GM12873 (cell line): Measurements from ENCODE around the gene INVS.

Experiments
- CTCF ChIP-seq: IDR thresholded peaks from 2 replicates; pipeline ENCODE4 v1.5.1; 2012; ENCODE audit warnings: low read depth, mild to moderate bottlenecking, moderate library complexity, low read length, control low read depth; ENCODE audit not compliant: insufficient read depth; ENCODE audit errors: missing control alignments

INVS gene

GRCh38 chr9:100202806-100203205 is 103.8 kb downstream of the INVS start:
- TF ChIP-seq CTCF = no peak

- TF ChIP-seq CTCF = no peak
These were observed 105.8 kb downstream of the INVS start for GRCh38 chr9:100204796-100205195.

GRCh38 chr9:100206899-100207298 is 107.9 kb downstream of the INVS start:
- no peak for TF ChIP-seq CTCF

- no peak for TF ChIP-seq CTCF
These were observed 109.6 kb downstream of the INVS start for GRCh38 chr9:100208673-100209072.

GRCh38 chr9:100211476-100211875 is 112.4 kb downstream of the INVS start:
- no peak for TF ChIP-seq CTCF

GRCh38 chr9:100213730-100214477 is 114.9 kb downstream of the INVS start:
- TF ChIP-seq CTCF = no peak

- peak; percentile 89 for TF ChIP-seq CTCF
These were observed 117.2 kb downstream of the INVS start for GRCh38 chr9:100216178-100216787.
